HEK293 (cell line): ENCODE measurements around the gene RNF222.

Experiments
- HOXA7 ChIP-seq: sonication (generic); formaldehyde crosslinking; IDR thresholded peaks from 2 replicates; pipeline ENCODE4 v1.8.1; 2022; ENCODE audit warnings: missing genetic modification reagents, borderline replicate concordance
- IKZF3 ChIP-seq: fragments of 450-650 bp; IDR thresholded peaks from 2 replicates; pipeline ENCODE4 v1.5.0; 2018; ENCODE audit warnings: missing biosample characterization, mild to moderate bottlenecking, missing genetic modification characterization, moderate library complexity
- KLF1 ChIP-seq: fragments of 450-650 bp; formaldehyde crosslinking; IDR thresholded peaks from 2 replicates; pipeline ENCODE4 v1.5.1; 2016; ENCODE audit warnings: missing biosample characterization, missing genetic modification characterization
- OSR2 ChIP-seq: fragments of 450-650 bp; formaldehyde crosslinking; IDR thresholded peaks from 2 replicates; pipeline ENCODE4 v1.5.1; 2016; ENCODE audit warnings: missing biosample characterization, missing genetic modification characterization
- SETDB1 ChIP-seq: IDR thresholded peaks from one replicate; pipeline ENCODE4 v1.6.1; 2017; ENCODE audit warnings: mild to moderate bottlenecking, low read length, moderate library complexity, mixed read lengths; ENCODE audit not compliant: insufficient read length
- ZBTB1 ChIP-seq: fragments of 450-650 bp; formaldehyde crosslinking; IDR thresholded peaks from 2 replicates; pipeline ENCODE4 v1.5.1; 2016; ENCODE audit warnings: missing biosample characterization, missing genetic modification characterization
- ZBTB48 ChIP-seq: fragments of 450-650 bp; formaldehyde crosslinking; IDR thresholded peaks from 2 replicates; pipeline ENCODE4 v1.5.1; 2016; ENCODE audit warnings: missing biosample characterization, missing genetic modification characterization
- ZNF266 ChIP-seq: fragments of 450-650 bp; formaldehyde crosslinking; IDR thresholded peaks from 2 replicates; pipeline ENCODE4 v1.5.1; 2016; ENCODE audit warnings: missing biosample characterization, missing genetic modification characterization, low read depth
- ZNF292 ChIP-seq: fragments of 450-650 bp; formaldehyde crosslinking; IDR thresholded peaks from 2 replicates; pipeline ENCODE4 v1.5.1; 2016; ENCODE audit warnings: low read depth, missing biosample characterization, missing genetic modification characterization, borderline replicate concordance
- ZNF324 ChIP-seq: fragments of 450-650 bp; formaldehyde crosslinking; IDR thresholded peaks from 2 replicates; pipeline ENCODE4 v1.5.1; 2016; ENCODE audit warnings: missing biosample characterization, missing genetic modification characterization
- ZNF341 ChIP-seq: fragments of 450-650 bp; formaldehyde crosslinking; IDR thresholded peaks from 2 replicates; pipeline ENCODE4; 2016; ENCODE audit warnings: low read depth, missing biosample characterization, missing genetic modification characterization
- ZNF433 ChIP-seq: fragments of 450-650 bp; formaldehyde crosslinking; IDR thresholded peaks from 2 replicates; pipeline ENCODE4 v1.5.1; 2016; ENCODE audit warnings: missing biosample characterization, missing genetic modification characterization, low read depth
- ZNF555 ChIP-seq: fragments of 450-650 bp; formaldehyde crosslinking; conservative IDR thresholded peaks from 2 replicates; pipeline ENCODE4 v1.5.1; 2017; ENCODE audit warnings: missing biosample characterization, mild to moderate bottlenecking, missing genetic modification characterization, inconsistent platforms
- ZNF558 ChIP-seq: fragments of 450-650 bp; formaldehyde crosslinking; IDR thresholded peaks from 2 replicates; pipeline ENCODE4 v1.5.1; 2016; ENCODE audit warnings: missing biosample characterization, missing genetic modification characterization
- ZNF621 ChIP-seq: fragments of 450-650 bp; formaldehyde crosslinking; IDR thresholded peaks from 2 replicates; pipeline ENCODE4 v1.5.1; 2017; ENCODE audit warnings: missing biosample characterization, missing genetic modification characterization
- ZNF623 ChIP-seq: fragments of 450-650 bp; formaldehyde crosslinking; IDR thresholded peaks from 2 replicates; pipeline ENCODE4 v1.5.1; 2016; ENCODE audit warnings: missing biosample characterization, missing genetic modification characterization
- ZNF629 ChIP-seq: fragments of 450-650 bp; formaldehyde crosslinking; IDR thresholded peaks from 2 replicates; pipeline ENCODE4 v1.5.1; 2017; ENCODE audit warnings: missing biosample characterization, missing genetic modification characterization
- ZNF664 ChIP-seq: fragments of 450-650 bp; formaldehyde crosslinking; IDR thresholded peaks from 2 replicates; pipeline ENCODE4 v1.5.1; 2016; ENCODE audit warnings: missing biosample characterization, missing genetic modification characterization
- ZNF677 ChIP-seq: fragments of 450-650 bp; IDR thresholded peaks from 2 replicates; pipeline ENCODE4 v1.5.0; 2018; ENCODE audit warnings: missing biosample characterization, mild to moderate bottlenecking, missing genetic modification characterization, moderate library complexity
- ZNF707 ChIP-seq: fragments of 450-650 bp; formaldehyde crosslinking; IDR thresholded peaks from 2 replicates; pipeline ENCODE4 v1.5.1; 2016; ENCODE audit warnings: missing biosample characterization, missing genetic modification characterization
- ZNF76 ChIP-seq: fragments of 450-650 bp; formaldehyde crosslinking; IDR thresholded peaks from 2 replicates; pipeline ENCODE4; 2016; ENCODE audit warnings: low read depth, missing biosample characterization, missing genetic modification characterization, borderline replicate concordance
- ZNF843 ChIP-seq: fragments of 450-650 bp; formaldehyde crosslinking; IDR thresholded peaks from 2 replicates; pipeline ENCODE4 v1.5.1; 2016; ENCODE audit warnings: missing biosample characterization, missing genetic modification characterization
- ZXDB ChIP-seq: fragments of 450-650 bp; formaldehyde crosslinking; IDR thresholded peaks from 2 replicates; pipeline ENCODE4 v1.5.1; 2016; ENCODE audit warnings: missing biosample characterization, missing genetic modification characterization
- TF ChIP-seq, protein P1 (sequence below): fragments of 450-650 bp; formaldehyde crosslinking; IDR thresholded peaks from 2 replicates; pipeline ENCODE4 v1.5.0; 2017; ENCODE audit warnings: missing biosample characterization, missing genetic modification characterization, borderline replicate concordance
- TF ChIP-seq, protein P2 (sequence below): IDR thresholded peaks from 2 replicates; pipeline ENCODE4 v1.6.1; 2011; ENCODE audit warnings: mild to moderate bottlenecking, low read depth, low read length, borderline replicate concordance
- TF ChIP-seq, protein P3 (sequence below): fragments of 450-650 bp; IDR thresholded peaks from 2 replicates; pipeline ENCODE4 v1.5.1; 2018; ENCODE audit warnings: missing biosample characterization, mild to moderate bottlenecking, missing genetic modification characterization
- TF ChIP-seq, protein P4 (sequence below): fragments of 450-650 bp; formaldehyde crosslinking; IDR thresholded peaks from 2 replicates; pipeline ENCODE4 v1.5.1; 2016; ENCODE audit warnings: missing biosample characterization, missing genetic modification characterization
- TF ChIP-seq, protein P5 (sequence below): fragments of 450-650 bp; formaldehyde crosslinking; IDR thresholded peaks from 2 replicates; pipeline ENCODE4 v1.5.1; 2016; ENCODE audit warnings: missing biosample characterization, missing genetic modification characterization

RNF222 gene

DNA sequence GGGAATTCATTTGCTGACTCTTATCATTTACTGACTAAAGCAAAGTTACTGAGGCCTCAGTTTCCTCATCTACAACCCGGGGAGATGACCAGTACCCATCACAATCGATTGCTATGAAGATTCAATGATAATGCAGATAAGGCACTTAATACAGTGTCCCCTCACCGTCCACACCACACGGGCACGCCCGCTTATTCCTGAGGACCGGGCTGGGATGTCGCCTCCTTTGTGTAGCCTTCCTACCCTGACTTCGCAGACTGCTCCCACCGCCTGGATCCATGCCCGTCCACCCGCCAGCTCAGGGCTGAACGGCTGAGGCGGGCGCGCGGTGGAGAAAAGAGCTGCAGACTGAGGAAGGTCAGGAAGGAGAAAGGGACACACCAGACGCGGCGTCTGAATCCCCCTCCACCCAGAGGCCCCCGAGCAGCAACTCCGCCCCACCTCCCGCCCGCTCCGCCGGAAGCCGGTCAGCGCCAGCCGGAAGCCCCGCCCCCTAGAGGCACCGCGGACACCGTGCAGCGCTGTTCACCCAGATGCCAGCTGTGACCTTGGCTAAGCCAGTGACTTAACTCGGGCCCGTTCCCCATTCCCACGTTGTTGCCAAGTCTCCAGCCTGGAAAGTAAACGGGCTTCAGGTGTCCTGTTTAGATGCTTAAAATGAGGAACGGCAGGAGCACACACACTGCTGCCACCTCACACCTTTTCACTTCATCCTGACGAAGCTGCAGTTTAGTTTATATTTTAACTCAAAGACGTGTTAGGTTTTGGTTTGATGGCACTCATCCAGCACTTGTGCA lies 21.2 kb downstream of the RNF222 start, which contains the start of gene KRABD2 (continued):
- no peak for TF ChIP-seq ZNF664 (tag by site-specific recombination)
- no peak for TF ChIP-seq ZNF677
- TF ChIP-seq, protein P1, sequence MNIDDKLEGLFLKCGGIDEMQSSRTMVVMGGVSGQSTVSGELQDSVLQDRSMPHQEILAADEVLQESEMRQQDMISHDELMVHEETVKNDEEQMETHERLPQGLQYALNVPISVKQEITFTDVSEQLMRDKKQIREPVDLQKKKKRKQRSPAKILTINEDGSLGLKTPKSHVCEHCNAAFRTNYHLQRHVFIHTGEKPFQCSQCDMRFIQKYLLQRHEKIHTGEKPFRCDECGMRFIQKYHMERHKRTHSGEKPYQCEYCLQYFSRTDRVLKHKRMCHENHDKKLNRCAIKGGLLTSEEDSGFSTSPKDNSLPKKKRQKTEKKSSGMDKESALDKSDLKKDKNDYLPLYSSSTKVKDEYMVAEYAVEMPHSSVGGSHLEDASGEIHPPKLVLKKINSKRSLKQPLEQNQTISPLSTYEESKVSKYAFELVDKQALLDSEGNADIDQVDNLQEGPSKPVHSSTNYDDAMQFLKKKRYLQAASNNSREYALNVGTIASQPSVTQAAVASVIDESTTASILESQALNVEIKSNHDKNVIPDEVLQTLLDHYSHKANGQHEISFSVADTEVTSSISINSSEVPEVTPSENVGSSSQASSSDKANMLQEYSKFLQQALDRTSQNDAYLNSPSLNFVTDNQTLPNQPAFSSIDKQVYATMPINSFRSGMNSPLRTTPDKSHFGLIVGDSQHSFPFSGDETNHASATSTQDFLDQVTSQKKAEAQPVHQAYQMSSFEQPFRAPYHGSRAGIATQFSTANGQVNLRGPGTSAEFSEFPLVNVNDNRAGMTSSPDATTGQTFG (tag by site-specific recombination): no peak
- TF ChIP-seq, protein P2, sequence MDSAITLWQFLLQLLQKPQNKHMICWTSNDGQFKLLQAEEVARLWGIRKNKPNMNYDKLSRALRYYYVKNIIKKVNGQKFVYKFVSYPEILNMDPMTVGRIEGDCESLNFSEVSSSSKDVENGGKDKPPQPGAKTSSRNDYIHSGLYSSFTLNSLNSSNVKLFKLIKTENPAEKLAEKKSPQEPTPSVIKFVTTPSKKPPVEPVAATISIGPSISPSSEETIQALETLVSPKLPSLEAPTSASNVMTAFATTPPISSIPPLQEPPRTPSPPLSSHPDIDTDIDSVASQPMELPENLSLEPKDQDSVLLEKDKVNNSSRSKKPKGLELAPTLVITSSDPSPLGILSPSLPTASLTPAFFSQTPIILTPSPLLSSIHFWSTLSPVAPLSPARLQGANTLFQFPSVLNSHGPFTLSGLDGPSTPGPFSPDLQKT: no peak
- TF ChIP-seq, protein P3, sequence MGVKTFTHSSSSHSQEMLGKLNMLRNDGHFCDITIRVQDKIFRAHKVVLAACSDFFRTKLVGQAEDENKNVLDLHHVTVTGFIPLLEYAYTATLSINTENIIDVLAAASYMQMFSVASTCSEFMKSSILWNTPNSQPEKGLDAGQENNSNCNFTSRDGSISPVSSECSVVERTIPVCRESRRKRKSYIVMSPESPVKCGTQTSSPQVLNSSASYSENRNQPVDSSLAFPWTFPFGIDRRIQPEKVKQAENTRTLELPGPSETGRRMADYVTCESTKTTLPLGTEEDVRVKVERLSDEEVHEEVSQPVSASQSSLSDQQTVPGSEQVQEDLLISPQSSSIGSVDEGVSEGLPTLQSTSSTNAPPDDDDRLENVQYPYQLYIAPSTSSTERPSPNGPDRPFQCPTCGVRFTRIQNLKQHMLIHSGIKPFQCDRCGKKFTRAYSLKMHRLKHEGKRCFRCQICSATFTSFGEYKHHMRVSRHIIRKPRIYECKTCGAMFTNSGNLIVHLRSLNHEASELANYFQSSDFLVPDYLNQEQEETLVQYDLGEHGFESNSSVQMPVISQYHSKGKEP (tag by site-specific recombination): peak; percentile 50; the same call in 1 of the 2 replicates
- 0 out of 2 replicates have a peak, but pooled peaks have one; percentile 29 for TF ChIP-seq ZBTB48 (tag by site-specific recombination)
- no peak; the same call in 1 of the 2 replicates for TF ChIP-seq ZXDB
- TF ChIP-seq SETDB1: no peak
- TF ChIP-seq ZNF266: no peak
- no peak for TF ChIP-seq HOXA7
- peak; percentile 4; the same call in 1 of the 2 replicates for TF ChIP-seq ZBTB1 (tag by site-specific recombination)
- TF ChIP-seq ZNF76: peak; percentile 57; the same call in 1 of the 2 replicates
- TF ChIP-seq ZNF555 (tag by site-specific recombination): no peak
- peak; percentile 66 for TF ChIP-seq ZNF629 (tag by site-specific recombination)
- TF ChIP-seq ZNF324: no peak; the same call in 1 of the 2 replicates
- no peak; the same call in 1 of the 2 replicates for TF ChIP-seq ZNF341 (tag by site-specific recombination)
- TF ChIP-seq ZNF707 (tag by site-specific recombination): no peak
- TF ChIP-seq ZNF843 (tag by site-specific recombination): no peak
- peak; percentile 95 for TF ChIP-seq IKZF3
- peak; percentile 73 for TF ChIP-seq KLF1 (tag by site-specific recombination)
- TF ChIP-seq, protein P4, sequence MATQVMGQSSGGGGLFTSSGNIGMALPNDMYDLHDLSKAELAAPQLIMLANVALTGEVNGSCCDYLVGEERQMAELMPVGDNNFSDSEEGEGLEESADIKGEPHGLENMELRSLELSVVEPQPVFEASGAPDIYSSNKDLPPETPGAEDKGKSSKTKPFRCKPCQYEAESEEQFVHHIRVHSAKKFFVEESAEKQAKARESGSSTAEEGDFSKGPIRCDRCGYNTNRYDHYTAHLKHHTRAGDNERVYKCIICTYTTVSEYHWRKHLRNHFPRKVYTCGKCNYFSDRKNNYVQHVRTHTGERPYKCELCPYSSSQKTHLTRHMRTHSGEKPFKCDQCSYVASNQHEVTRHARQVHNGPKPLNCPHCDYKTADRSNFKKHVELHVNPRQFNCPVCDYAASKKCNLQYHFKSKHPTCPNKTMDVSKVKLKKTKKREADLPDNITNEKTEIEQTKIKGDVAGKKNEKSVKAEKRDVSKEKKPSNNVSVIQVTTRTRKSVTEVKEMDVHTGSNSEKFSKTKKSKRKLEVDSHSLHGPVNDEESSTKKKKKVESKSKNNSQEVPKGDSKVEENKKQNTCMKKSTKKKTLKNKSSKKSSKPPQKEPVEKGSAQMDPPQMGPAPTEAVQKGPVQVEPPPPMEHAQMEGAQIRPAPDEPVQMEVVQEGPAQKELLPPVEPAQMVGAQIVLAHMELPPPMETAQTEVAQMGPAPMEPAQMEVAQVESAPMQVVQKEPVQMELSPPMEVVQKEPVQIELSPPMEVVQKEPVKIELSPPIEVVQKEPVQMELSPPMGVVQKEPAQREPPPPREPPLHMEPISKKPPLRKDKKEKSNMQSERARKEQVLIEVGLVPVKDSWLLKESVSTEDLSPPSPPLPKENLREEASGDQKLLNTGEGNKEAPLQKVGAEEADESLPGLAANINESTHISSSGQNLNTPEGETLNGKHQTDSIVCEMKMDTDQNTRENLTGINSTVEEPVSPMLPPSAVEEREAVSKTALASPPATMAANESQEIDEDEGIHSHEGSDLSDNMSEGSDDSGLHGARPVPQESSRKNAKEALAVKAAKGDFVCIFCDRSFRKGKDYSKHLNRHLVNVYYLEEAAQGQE (tag by site-specific recombination): peak; percentile 11; the same call in 1 of the 2 replicates
- peak; percentile 69; the same call in 1 of the 2 replicates for TF ChIP-seq OSR2 (tag by site-specific recombination)
- TF ChIP-seq ZNF433 (tag by site-specific recombination): no peak
- TF ChIP-seq ZNF621 (tag by site-specific recombination): no peak
- TF ChIP-seq, protein P5, sequence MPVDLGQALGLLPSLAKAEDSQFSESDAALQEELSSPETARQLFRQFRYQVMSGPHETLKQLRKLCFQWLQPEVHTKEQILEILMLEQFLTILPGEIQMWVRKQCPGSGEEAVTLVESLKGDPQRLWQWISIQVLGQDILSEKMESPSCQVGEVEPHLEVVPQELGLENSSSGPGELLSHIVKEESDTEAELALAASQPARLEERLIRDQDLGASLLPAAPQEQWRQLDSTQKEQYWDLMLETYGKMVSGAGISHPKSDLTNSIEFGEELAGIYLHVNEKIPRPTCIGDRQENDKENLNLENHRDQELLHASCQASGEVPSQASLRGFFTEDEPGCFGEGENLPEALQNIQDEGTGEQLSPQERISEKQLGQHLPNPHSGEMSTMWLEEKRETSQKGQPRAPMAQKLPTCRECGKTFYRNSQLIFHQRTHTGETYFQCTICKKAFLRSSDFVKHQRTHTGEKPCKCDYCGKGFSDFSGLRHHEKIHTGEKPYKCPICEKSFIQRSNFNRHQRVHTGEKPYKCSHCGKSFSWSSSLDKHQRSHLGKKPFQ (tag by site-specific recombination): peak; percentile 37; the same call in 1 of the 2 replicates
- TF ChIP-seq ZNF292 (tag by site-specific recombination): no peak
- no peak for TF ChIP-seq ZNF623 (tag by site-specific recombination)
- TF ChIP-seq ZNF558 (tag by site-specific recombination): no peak
